IPS-15b (cell line): ENCODE data around the gene AXIN2.
"Not testable (repeated sequence)": the region's sequence is repeated elsewhere in the genome, so short reads cannot be mapped to it uniquely, and the experiment has no call there.

Source experiments
- H3K27me3 ChIP-seq: one replicate; pipeline ENCODE4 v1.6.1; 2013; ENCODE audit warnings: low read length; ENCODE audit not compliant: control insufficient read depth, insufficient read depth
- H3K36me3 ChIP-seq: one replicate; pipeline ENCODE4 v1.6.1; 2013; ENCODE audit warnings: low read length; ENCODE audit not compliant: control insufficient read depth, insufficient read depth
- H3K4me1 ChIP-seq: one replicate; pipeline ENCODE4 v1.6.1; 2013; ENCODE audit warnings: mild to moderate bottlenecking, low read length; ENCODE audit not compliant: control insufficient read depth, insufficient read depth
- H3K4me3 ChIP-seq: one replicate; pipeline ENCODE4 v1.5.1; 2013; ENCODE audit warnings: low read depth, low read length
- H3K9ac ChIP-seq: one replicate; pipeline ENCODE4 v1.6.1; 2013; ENCODE audit warnings: low read depth, mild to moderate bottlenecking, low read length
- H3K9me3 ChIP-seq: one replicate; pipeline ENCODE4 v1.6.1; 2013; ENCODE audit warnings: mild to moderate bottlenecking, low read length; ENCODE audit not compliant: control insufficient read depth, insufficient read depth

The AXIN2 gene

GRCh38 chr17:65531256-65532100, 30.0 kb downstream of the AXIN2 start:
- Histone ChIP-seq H3K36me3 (peaks cover 50% of the 10 kb centered on the region), H3K9ac (no peak overlapping the region)

DNA sequence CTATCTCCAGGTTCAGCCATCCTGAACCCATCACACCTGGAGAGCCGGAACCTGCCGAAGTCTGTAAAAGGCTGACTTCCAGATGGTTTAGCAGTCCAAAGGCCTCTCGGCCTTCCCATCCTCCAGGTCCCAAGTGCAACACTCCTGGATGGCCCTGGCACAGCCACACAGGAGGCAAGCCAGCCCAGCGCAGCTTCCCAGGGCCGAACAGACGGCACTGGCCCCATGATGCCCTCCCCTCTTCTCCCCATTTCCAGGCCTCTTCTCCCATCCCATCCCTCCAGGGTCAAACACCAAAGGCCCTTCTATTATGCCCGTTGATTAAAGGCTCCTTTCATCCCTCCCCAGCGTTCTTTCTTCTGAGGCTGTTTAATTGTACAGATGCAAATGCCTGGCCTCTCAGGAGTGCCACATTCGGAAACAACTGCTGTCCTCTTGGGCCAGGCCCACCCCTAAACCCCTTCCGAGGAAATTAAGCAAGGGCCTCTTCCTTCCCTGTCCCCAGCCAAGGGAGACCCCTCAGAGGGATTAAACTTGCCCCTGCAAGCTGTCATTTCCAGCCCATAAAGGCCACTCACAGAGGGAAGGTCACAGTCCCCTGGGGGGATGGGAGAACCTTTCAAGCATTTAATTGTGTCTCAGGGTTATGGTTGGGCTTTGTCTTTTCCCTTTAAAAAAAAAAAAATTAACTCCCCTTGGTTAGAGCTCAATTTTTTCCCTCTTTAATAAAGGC, 30.8 kb downstream of the AXIN2 start:
- no peaks in the 10 kb centered on the region for H3K27me3 ChIP-seq
- no peak overlapping the region for H3K4me3 ChIP-seq
- H3K4me1 ChIP-seq: peaks cover 16% of the 10 kb centered on the region
- peaks cover 43% of the 10 kb centered on the region for H3K36me3 ChIP-seq
- H3K9me3 ChIP-seq: no peaks in the 10 kb centered on the region
- H3K9ac ChIP-seq: no peak overlapping the region

More at GRCh38 chr17:65531256-65532100, 30.0 kb downstream of the AXIN2 start:
- Histone ChIP-seq H3K4me1 (peaks cover 16% of the 10 kb centered on the region), H3K27me3 (no peaks in the 10 kb centered on the region), H3K4me3 (no peak overlapping the region), H3K9me3 (no peaks in the 10 kb centered on the region)

DNA sequence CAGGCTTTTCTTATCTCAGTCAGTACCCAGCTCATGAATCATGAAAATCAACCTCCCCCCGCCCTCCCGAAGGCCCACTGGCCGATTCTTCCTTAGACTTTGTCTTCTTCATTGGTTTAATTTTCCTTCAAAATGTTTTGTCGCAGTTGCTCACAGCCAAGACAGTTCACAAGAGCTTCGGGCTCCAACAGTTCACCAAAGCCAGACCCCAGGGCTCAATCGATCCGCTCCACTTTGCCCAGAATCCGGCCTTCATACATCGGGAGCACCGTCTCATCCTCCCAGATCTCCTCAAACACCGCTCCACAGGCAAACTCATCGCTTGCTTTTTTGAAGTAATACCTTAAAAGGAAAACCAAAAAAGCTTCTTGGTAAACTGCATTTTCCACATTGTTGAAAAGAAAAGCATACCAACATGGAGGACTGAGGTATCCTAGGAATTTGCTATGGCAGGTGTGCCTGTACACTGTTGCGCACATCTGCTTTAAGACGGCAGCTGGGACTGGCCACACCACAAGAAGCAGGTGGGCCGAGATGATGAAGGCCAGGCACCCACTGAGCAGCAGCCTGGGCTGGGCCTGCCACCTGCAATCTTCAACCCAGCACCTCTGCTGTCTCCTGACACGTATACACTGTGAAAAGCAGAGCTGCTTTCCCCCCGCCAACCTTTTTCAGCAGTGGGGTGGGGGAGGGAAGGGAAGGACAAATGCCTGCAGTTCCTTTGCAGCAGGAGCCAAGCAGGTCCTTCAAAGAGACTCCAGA, 31.5 kb downstream of the AXIN2 start:
- Histone ChIP-seq H3K9me3 (no peaks in the 10 kb centered on the region), H3K36me3 (peaks cover 35% of the 10 kb centered on the region), H3K9ac (no peak overlapping the region), H3K27me3 (no peaks in the 10 kb centered on the region), H3K4me1 (peaks cover 16% of the 10 kb centered on the region), H3K4me3 (no peak overlapping the region)

DNA sequence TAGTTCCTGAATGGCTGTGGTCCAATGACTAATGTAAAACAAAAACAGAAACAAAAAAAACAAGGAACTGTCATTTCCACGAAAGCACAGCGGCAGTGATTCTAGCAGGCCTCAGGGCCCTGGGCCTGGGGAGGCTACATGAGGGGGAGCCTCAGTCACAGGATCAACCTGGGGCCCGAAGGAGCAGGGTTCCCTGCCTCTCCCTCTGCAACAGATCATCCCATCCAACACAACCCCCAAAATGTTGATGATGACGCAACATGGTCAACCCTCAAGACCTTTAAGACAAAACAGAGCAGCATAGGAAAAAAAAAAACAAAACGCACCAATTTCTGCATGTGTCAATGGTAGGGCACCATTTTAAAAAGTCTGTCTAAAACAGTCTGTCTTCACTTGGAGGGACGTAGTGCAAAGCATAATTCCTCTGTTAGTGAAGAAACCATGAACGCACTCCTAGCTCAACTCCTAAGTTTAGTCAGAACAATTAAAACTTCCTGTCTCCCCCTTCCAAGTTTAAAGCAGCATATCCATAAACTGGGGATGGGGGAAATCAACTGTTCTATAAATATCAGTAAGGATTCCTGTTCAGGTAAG, 32.3 kb downstream of the AXIN2 start:
- Histone ChIP-seq H3K4me1 (peaks cover 16% of the 10 kb centered on the region), H3K9ac (no peak overlapping the region), H3K36me3 (peaks cover 29% of the 10 kb centered on the region), H3K9me3 (no peaks in the 10 kb centered on the region), H3K27me3 (no peaks in the 10 kb centered on the region), H3K4me3 (no peak overlapping the region)

DNA sequence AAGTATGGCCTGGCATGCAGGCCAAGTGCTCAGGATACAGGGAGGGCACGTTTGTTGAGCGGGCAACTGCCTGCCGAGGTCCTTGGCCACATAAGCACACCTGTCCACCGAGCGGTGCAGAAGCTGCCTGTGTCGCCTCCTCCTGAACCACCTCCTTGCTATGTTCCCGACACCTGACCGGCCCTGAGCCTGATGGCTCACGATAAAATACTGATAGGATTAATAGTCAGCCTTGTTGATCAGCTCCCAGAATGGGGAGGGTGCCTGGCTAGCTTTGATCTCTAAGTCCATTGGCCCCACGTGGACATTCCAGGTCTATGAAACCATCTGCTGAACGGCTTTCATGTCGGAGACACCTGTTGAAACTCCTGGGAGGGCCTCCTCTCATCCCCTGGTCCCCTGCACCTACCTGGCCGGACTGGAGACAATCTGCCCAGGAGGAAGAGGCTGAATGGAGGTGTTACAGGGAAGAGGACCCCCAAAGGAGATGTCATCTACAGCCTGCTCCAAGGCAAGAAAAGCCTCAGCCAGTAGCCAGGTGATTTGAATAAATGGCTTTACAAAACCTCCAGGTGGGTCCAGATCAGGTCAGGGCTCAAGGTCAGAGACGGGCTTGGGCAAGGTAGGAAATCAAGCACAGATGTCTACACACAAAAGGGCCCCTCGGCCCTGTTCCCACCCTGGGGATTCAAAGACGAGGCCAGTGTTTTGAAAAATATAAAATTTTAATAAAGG, 33.4 kb downstream of the AXIN2 start:
- H3K4me1 ChIP-seq: peaks cover 16% of the 10 kb centered on the region
- H3K4me3 ChIP-seq: no peak overlapping the region
- no peak overlapping the region for H3K9ac ChIP-seq
- H3K9me3 ChIP-seq: no peaks in the 10 kb centered on the region
- H3K36me3 ChIP-seq: peaks cover 18% of the 10 kb centered on the region
- H3K27me3 ChIP-seq: no peaks in the 10 kb centered on the region

DNA sequence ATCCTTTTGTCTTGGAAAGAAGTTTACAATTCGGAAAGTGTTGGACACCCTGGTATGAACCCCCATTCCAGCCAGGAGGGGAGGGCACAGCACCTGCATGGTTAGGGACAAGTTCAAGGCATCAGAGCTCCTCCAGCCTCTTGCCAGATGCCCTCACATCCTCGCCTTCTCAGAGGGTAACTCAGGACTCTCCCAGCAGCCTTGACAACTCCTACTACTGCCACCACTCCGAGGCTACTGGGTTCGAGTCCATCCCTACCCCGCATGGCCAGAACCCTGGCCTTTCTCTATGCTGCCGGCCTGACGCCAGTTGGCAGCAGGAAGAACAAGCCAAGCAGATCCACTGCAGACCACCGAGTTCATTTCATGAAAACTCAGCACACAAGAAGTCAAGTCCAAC, 34.1 kb downstream of the AXIN2 start:
- peaks cover 16% of the 10 kb centered on the region for H3K4me1 ChIP-seq

GRCh38 chr17:65526854-65527253, 34.6 kb downstream of the AXIN2 start:
- not testable (repeated sequence) for H3K36me3 ChIP-seq, H3K4me3 ChIP-seq, H3K27me3 ChIP-seq, H3K9ac ChIP-seq, H3K9me3 ChIP-seq
- peaks cover 13% of the 10 kb centered on the region for H3K4me1 ChIP-seq

More for the DNA sequence above, 34.1 kb downstream of the AXIN2 start:
- Histone ChIP-seq H3K4me3 (no peak overlapping the region), H3K9me3 (no peaks in the 10 kb centered on the region), H3K36me3 (peaks cover 12% of the 10 kb centered on the region), H3K27me3 (no peaks in the 10 kb centered on the region), H3K9ac (no peak overlapping the region)

DNA sequence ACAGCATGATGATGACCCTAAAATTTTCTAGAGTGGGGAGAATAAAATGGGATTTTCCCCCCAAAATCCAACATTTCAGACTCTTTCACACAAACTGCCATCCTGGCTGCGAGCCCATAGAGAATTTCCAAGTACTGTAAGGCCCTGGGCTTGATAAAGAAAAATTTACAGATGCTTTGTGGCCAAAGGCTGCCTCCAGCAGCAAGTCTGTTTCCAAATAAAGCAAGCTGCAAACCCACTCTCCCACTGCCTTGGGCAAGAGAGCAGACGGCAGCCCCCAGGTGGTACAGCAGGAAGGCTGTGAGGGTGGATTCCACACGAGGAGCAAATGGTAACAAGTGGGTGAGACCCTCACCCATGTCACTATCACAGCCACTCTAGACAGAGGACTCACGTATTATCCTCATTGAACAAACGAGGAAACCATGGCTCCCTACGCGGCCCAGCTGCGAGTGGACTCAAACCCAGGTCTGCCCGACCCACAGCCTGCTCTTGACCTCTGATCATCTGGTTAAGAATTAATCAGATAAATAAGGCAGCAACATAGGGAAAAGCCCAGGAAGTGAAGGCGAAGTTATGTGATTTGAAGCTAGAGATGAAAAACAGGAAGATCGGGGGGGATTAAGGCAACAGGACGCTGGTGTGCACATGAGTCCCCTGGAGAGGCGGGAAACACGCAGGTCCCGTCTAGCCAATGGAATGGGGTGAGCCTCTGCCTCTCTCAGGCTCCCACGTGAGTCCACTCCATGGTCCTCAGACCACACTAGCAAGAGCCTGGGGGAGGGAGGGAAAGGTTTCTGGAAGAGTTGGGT, 37.4 kb downstream of the AXIN2 start:
- Histone ChIP-seq H3K9ac (no peak overlapping the region), H3K9me3 (no peaks in the 10 kb centered on the region), H3K4me1 (no peaks in the 10 kb centered on the region), H3K27me3 (no peaks in the 10 kb centered on the region), H3K36me3 (no peaks in the 10 kb centered on the region), H3K4me3 (no peak overlapping the region)

- Histone ChIP-seq H3K4me1 (no peaks in the 10 kb centered on the region), H3K9me3 (no peaks in the 10 kb centered on the region), H3K4me3 (no peak overlapping the region), H3K36me3 (no peaks in the 10 kb centered on the region), H3K9ac (no peak overlapping the region), H3K27me3 (no peaks in the 10 kb centered on the region)
Measured at GRCh38 chr17:65523411-65523810, 38.0 kb downstream of the AXIN2 start.

DNA sequence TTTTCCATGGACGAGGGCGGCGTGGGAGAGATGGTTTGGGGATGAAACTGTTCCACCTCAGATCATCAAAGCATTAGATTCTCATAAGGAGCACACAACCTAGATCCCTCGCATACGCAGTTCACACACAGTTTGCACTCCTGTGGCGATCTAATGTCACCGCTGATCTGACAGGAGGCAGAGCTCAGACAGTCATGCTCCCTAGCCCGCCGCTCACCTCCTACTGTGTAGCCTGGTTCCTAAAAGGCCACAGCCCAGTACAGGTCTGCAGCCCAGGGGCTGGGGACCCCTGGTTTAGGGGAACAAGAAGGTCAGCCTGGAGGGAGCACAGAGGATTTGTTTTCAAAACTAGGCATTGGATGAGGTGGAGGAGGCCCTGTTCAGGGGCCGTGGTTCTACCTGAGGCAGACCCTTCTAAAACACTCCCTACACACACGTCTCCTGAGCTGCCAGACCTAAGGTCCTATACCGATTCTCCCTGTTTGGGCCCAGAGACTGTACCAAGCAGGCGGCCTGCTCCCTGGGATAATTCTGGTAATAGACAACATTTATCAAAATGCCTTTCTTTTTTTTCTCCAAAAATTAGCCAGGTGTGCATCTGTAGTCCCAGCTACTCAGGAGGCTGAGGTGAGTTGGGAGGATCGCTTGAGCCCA, 38.6 kb downstream of the AXIN2 start:
- no peaks in the 10 kb centered on the region for H3K27me3 ChIP-seq
- no peak overlapping the region for H3K4me3 ChIP-seq
- no peaks in the 10 kb centered on the region for H3K4me1 ChIP-seq
- no peaks in the 10 kb centered on the region for H3K36me3 ChIP-seq
- H3K9me3 ChIP-seq: no peaks in the 10 kb centered on the region
- H3K9ac ChIP-seq: no peak overlapping the region
